CD4-positive, CD25-positive, alpha-beta regulatory T cell (primary cell): ENCODE measurements around the gene ADGRV1. TPM values are rescaled to one million over a fixed set of nuclear protein-coding genes. Genes with fewer than 3 reads are reported as not detected.
A peak's percentile ranks its signal among the peaks of the same experiment; 100 is the strongest.

Experiments
- ATAC-seq, 2 donors: fragments of 150-1000 bp; cut with Tn5 transposase; one replicate each; pipeline ENCODE4 v1.10.0; 2021; ENCODE audit warnings: low read depth in 2 of 2, moderate number of reproducible peaks in 2 of 2, moderate library complexity in 1 of 2
- DNase-seq, 3 donors: peaks; one replicate each; pipeline versions ENCODE4 v3.0.0 to v3.0.0-alpha.2; 2012 to 2022; ENCODE audit warnings: mixed read lengths in 1 of 3
- H3K27ac ChIP-seq: one replicate; pipeline ENCODE4 v1.7.0; 2013; ENCODE audit warnings: mild to moderate bottlenecking, low read length; ENCODE audit not compliant: insufficient read depth, poor library complexity, severe bottlenecking
- H3K27me3 ChIP-seq: one replicate; pipeline ENCODE4 v1.7.0; 2013; ENCODE audit warnings: low read length; ENCODE audit not compliant: control insufficient read depth, insufficient read depth
- H3K36me3 ChIP-seq: one replicate; pipeline ENCODE4 v1.7.0; 2013; ENCODE audit warnings: mild to moderate bottlenecking, low read length, moderate library complexity; ENCODE audit not compliant: control insufficient read depth, insufficient read depth
- H3K4me1 ChIP-seq: 2 replicates; pipeline ENCODE4 v1.7.0; 2013; ENCODE audit warnings: mild to moderate bottlenecking, low read length; ENCODE audit not compliant: insufficient read depth, control insufficient read depth, poor library complexity, severe bottlenecking
- H3K4me3 ChIP-seq: one replicate; pipeline ENCODE4 v1.7.0; 2013; ENCODE audit warnings: low read depth, mild to moderate bottlenecking, low read length, moderate library complexity
- H3K9me3 ChIP-seq, 2 experiments: 1 replicate in 1 of 2; 2 replicates in 1 of 2; pipeline ENCODE4 v1.7.0; 2013; ENCODE audit warnings: low read length in 2 of 2, mild to moderate bottlenecking in 1 of 2, moderate library complexity in 1 of 2; ENCODE audit not compliant: control insufficient read depth in 2 of 2
- H3K27ac Mint-ChIP-seq, 3 donors: one replicate each; pipeline ENCODE4 v1.8.0; 2020 to 2022; ENCODE audit warnings: mild to moderate bottlenecking in 3 of 3, mixed read lengths in 3 of 3, moderate library complexity in 2 of 3
- H3K27me3 Mint-ChIP-seq: one replicate; pipeline ENCODE4 v1.8.0; 2022; ENCODE audit warnings: mild to moderate bottlenecking, mixed read lengths
- H3K36me3 Mint-ChIP-seq: one replicate; pipeline ENCODE4 v1.8.0; 2020; ENCODE audit warnings: mixed read lengths
- H3K4me1 Mint-ChIP-seq, 4 donors: one replicate each; pipeline ENCODE4 v1.8.0; 2020 to 2022; ENCODE audit warnings: mixed read lengths in 4 of 4, mild to moderate bottlenecking in 1 of 4
- H3K4me3 Mint-ChIP-seq, 4 donors: one replicate each; pipeline ENCODE4 v1.8.0; 2020 to 2022; ENCODE audit warnings: mild to moderate bottlenecking in 4 of 4, mixed read lengths in 4 of 4, moderate library complexity in 3 of 4
- H3K9me3 Mint-ChIP-seq, 7 donors: one replicate each; pipeline ENCODE4 v1.8.0; 2020 to 2022; ENCODE audit warnings: mixed read lengths in 7 of 7, mild to moderate bottlenecking in 3 of 7, moderate library complexity in 2 of 7
- polyA plus RNA-seq, 4 donors: library from polyadenylated mRNA; unstranded; fragments of 300-500 nt; fragmentation: Illumina TruSeq; gene quantifications; one replicate each; pipeline ENCODE4 v1.2.3, GENCODE V29; 2021
- total RNA-seq: library from RNA; stranded (reverse); gene quantifications from one replicate; pipeline ENCODE4 v1.2.3, GENCODE V29; 2022

Gene ADGRV1
- total and polyA plus RNA-seq, 5 donors from 2014 or later, result 0.42 to 0.52 TPM; not detected in 3

DNA sequence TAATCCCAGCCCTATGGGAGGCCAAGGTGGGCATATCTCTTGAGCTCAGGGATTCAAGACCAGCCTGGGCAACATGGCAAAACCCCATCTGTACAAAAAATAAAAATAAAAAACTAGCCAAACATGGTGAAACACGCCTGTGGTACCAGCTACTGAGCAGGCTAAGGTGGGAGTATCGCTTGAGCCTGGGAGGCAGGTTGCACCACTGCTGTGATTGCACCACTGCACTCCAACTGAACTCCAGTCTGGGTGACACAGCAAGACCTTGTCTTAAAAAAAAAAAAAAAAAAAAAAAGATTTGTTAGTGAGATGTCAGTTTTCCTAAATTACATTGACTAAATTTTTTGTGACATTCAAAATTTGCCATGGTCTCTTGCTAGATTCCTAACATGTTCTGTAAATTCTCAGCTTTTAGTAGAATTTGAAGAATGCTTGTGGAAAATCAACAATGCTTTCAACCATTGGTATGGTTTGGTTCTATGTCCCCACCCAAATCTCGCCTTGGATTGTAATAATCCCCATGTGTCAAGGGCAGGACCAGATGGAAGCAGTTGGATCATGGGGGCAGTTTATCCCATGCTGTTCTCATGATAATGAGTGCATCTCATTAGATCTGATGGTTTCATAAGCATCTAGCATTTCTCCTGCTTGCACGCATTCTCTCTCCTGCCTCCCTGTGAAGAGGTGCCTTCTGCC is 588.5 kb downstream of the ADGRV1 start:
- Mint-ChIP-seq H3K9me3 (peaks cover 0 to 7% (median 1%) of the 10 kb centered on the region in 7 donors), H3K27ac (no peak overlapping the region), H3K4me1 (no peaks in the 10 kb centered on the region), H3K27me3 (peaks cover 8% of the 10 kb centered on the region), H3K4me3 (no peak overlapping the region), H3K36me3 (no peaks in the 10 kb centered on the region)
- no peak for DNase-seq
- ATAC-seq, result no peak
- H3K4me3 ChIP-seq, result no peak overlapping the region
- no peak overlapping the region for H3K27ac ChIP-seq
- H3K4me1 ChIP-seq, result no peaks in the 10 kb centered on the region
- no peaks in the 10 kb centered on the region for H3K9me3 ChIP-seq
- no peaks in the 10 kb centered on the region for H3K36me3 ChIP-seq
- H3K27me3 ChIP-seq, result peaks cover 6% of the 10 kb centered on the region

GRCh38 chr5:91150234-91150633 is 591.6 kb downstream of the ADGRV1 start:
- Mint-ChIP-seq H3K36me3 (no peaks in the 10 kb centered on the region), H3K27ac (no peak overlapping the region), H3K27me3 (peaks cover 8% of the 10 kb centered on the region), H3K9me3 (peaks cover 0 to 7% (median 1%) of the 10 kb centered on the region in 7 donors), H3K4me1 (no peaks in the 10 kb centered on the region), H3K4me3 (peak overlapping the region in 1 of 4 donors; percentile 44)
- DNase-seq, result no peak
- Histone ChIP-seq H3K9me3 (no peaks in the 10 kb centered on the region), H3K27me3 (peaks cover 6% of the 10 kb centered on the region), H3K4me1 (no peaks in the 10 kb centered on the region), H3K27ac (no peak overlapping the region), H3K36me3 (no peaks in the 10 kb centered on the region), H3K4me3 (no peak overlapping the region)
- ATAC-seq, result no peak

DNA sequence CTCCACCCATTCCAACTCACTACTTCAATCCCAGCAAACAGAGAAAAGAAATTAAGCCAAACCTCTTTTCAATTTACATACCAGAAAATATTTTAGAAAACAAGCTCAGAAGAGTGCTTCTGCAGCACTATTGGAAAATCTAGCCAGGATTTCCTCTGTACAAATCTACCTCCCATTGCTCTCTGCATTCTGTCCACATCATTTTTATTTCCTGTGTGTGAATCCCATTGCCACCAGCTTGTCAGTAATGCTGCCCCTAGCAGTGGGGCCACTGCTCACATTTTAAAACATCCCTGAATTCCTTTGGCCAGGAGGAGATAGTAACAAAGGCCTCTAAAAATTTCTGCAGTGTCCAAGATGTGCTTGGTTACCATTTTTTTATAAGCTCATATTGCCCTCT is 592.0 kb downstream of the ADGRV1 start:
- ATAC-seq (no peak), DNase-seq (no peak)
- H3K27ac Mint-ChIP-seq, result no peak overlapping the region

GRCh38 chr5:91151947-91152346 is 593.4 kb downstream of the ADGRV1 start:
- no peak overlapping the region for H3K27ac Mint-ChIP-seq
- H3K36me3 ChIP-seq, result no peaks in the 10 kb centered on the region
- H3K27me3 ChIP-seq, result peaks cover 6% of the 10 kb centered on the region
- peaks cover 0 to 7% (median 1%) of the 10 kb centered on the region in 7 donors for H3K9me3 Mint-ChIP-seq
- no peak for ATAC-seq
- H3K27ac ChIP-seq, result no peak overlapping the region
- H3K4me3 Mint-ChIP-seq, result no peak overlapping the region
- no peak for DNase-seq
- H3K4me1 ChIP-seq, result no peaks in the 10 kb centered on the region
- no peaks in the 10 kb centered on the region for H3K4me1 Mint-ChIP-seq
- no peaks in the 10 kb centered on the region for H3K9me3 ChIP-seq
- H3K36me3 Mint-ChIP-seq, result no peaks in the 10 kb centered on the region
- H3K4me3 ChIP-seq, result no peak overlapping the region
- H3K27me3 Mint-ChIP-seq, result peaks cover 8% of the 10 kb centered on the region

More for the DNA sequence above, 592.0 kb downstream of the ADGRV1 start:
- Mint-ChIP-seq H3K4me3 (no peak overlapping the region), H3K9me3 (peaks cover 0 to 7% (median 1%) of the 10 kb centered on the region in 7 donors), H3K27me3 (peaks cover 8% of the 10 kb centered on the region), H3K4me1 (no peaks in the 10 kb centered on the region), H3K36me3 (no peaks in the 10 kb centered on the region)
- H3K36me3 ChIP-seq, result no peaks in the 10 kb centered on the region
- H3K4me1 ChIP-seq, result no peaks in the 10 kb centered on the region
- no peak overlapping the region for H3K4me3 ChIP-seq
- peaks cover 6% of the 10 kb centered on the region for H3K27me3 ChIP-seq
- no peak overlapping the region for H3K27ac ChIP-seq
- no peaks in the 10 kb centered on the region for H3K9me3 ChIP-seq

DNA sequence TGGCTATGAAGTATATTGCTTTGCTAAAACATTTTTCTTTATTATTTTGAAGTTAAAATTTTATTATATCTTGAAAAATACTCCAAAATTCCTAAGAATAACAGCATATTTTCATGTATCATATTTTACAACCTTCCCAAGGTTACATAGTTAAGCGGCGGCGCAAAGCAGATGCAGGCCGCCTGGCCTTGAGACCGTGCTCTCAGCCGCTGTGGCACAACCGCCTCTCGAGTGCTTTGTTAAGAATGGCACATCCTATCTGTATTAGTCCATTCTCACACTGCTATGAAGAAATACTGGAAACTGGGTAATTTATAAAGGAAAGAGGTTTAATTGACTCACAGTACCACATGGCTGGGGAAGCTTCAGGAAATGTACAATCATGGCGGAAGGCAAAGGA is 595.7 kb downstream of the ADGRV1 start:
- H3K27me3 Mint-ChIP-seq, result peaks cover 8% of the 10 kb centered on the region
- no peak overlapping the region for H3K4me3 Mint-ChIP-seq
- ATAC-seq (no peak), DNase-seq (no peak)
- peaks cover 0 to 4% (median 0%) of the 10 kb centered on the region in 7 donors for H3K9me3 Mint-ChIP-seq
- Histone ChIP-seq H3K4me1 (no peaks in the 10 kb centered on the region), H3K4me3 (no peak overlapping the region), H3K27me3 (peaks cover 4% of the 10 kb centered on the region), H3K36me3 (no peaks in the 10 kb centered on the region), H3K9me3 (no peaks in the 10 kb centered on the region), H3K27ac (no peak overlapping the region)
- H3K4me1 Mint-ChIP-seq, result no peaks in the 10 kb centered on the region
- peak overlapping the region in 1 of 3 donors; percentile 30 for H3K27ac Mint-ChIP-seq
- no peaks in the 10 kb centered on the region for H3K36me3 Mint-ChIP-seq

- H3K36me3 ChIP-seq, result no peaks in the 10 kb centered on the region
- peaks cover 7% of the 10 kb centered on the region for H3K27me3 Mint-ChIP-seq
- no peak overlapping the region for H3K4me3 Mint-ChIP-seq
- H3K9me3 Mint-ChIP-seq, result peaks cover 0 to 2% (median 0%) of the 10 kb centered on the region in 7 donors
- H3K27ac ChIP-seq, result no peak overlapping the region
- H3K4me3 ChIP-seq, result no peak overlapping the region
- H3K27me3 ChIP-seq, result peaks cover 3% of the 10 kb centered on the region
- DNase-seq (no peak), ATAC-seq (no peak)
- H3K4me1 Mint-ChIP-seq, result no peaks in the 10 kb centered on the region
- no peaks in the 10 kb centered on the region for H3K4me1 ChIP-seq
- no peaks in the 10 kb centered on the region for H3K9me3 ChIP-seq
- no peaks in the 10 kb centered on the region for H3K36me3 Mint-ChIP-seq
- H3K27ac Mint-ChIP-seq, result no peak overlapping the region
Observed at GRCh38 chr5:91155274-91155673, 596.7 kb downstream of the ADGRV1 start.

- no peaks in the 10 kb centered on the region for H3K27me3 Mint-ChIP-seq
- Histone ChIP-seq H3K9me3 (no peaks in the 10 kb centered on the region), H3K4me1 (no peaks in the 10 kb centered on the region), H3K36me3 (no peaks in the 10 kb centered on the region), H3K27ac (no peak overlapping the region), H3K4me3 (no peak overlapping the region), H3K27me3 (peaks cover 2% of the 10 kb centered on the region)
- no peaks in the 10 kb centered on the region for H3K9me3 Mint-ChIP-seq
- H3K4me1 Mint-ChIP-seq, result no peaks in the 10 kb centered on the region
- no peak for DNase-seq
- H3K36me3 Mint-ChIP-seq, result no peaks in the 10 kb centered on the region
- H3K27ac Mint-ChIP-seq, result no peak overlapping the region
- no peak overlapping the region for H3K4me3 Mint-ChIP-seq
- ATAC-seq, result no peak
Observed at GRCh38 chr5:91156242-91156641, 597.6 kb downstream of the ADGRV1 start.

DNA sequence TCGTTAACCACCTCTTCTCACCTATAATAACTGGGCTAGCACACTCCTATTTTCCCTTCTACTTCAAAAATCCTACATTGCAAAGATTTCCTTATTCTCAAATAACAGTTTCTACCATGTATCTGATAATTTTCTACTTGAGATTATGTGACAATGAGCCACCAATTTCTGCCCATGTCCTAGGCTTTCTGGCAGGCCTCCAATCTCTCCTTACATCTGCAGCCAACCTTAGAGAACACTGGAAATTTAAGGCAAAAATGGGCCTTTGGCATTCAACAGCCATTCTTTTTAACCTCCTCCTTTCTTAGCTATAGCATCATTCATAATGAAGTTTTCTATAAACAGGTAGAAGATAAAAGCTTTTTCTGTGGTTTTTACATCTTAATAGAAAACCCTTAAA is 599.4 kb downstream of the ADGRV1 start:
- no peak for ATAC-seq
- no peaks in the 10 kb centered on the region for H3K36me3 ChIP-seq
- no peaks in the 10 kb centered on the region for H3K9me3 ChIP-seq
- H3K27me3 ChIP-seq, result no peaks in the 10 kb centered on the region
- H3K27ac ChIP-seq, result no peak overlapping the region
- Mint-ChIP-seq H3K27ac (no peak overlapping the region), H3K27me3 (no peaks in the 10 kb centered on the region), H3K36me3 (no peaks in the 10 kb centered on the region), H3K9me3 (no peaks in the 10 kb centered on the region), H3K4me3 (no peak overlapping the region), H3K4me1 (peaks cover 10 to 18% (median 13%) of the 10 kb centered on the region in 4 donors)
- H3K4me3 ChIP-seq, result no peak overlapping the region
- H3K4me1 ChIP-seq, result peaks cover 12% of the 10 kb centered on the region
- no peak for DNase-seq
